Medulla oblongata (tissue), 1 donor: ENCODE measurements around the gene BRD7.

Source experiments
- DNase-seq: peaks from one replicate; pipeline ENCODE4 v3.0.0-alpha.2; 2015; ENCODE audit errors: extremely low spot score

The BRD7 gene

DNA sequence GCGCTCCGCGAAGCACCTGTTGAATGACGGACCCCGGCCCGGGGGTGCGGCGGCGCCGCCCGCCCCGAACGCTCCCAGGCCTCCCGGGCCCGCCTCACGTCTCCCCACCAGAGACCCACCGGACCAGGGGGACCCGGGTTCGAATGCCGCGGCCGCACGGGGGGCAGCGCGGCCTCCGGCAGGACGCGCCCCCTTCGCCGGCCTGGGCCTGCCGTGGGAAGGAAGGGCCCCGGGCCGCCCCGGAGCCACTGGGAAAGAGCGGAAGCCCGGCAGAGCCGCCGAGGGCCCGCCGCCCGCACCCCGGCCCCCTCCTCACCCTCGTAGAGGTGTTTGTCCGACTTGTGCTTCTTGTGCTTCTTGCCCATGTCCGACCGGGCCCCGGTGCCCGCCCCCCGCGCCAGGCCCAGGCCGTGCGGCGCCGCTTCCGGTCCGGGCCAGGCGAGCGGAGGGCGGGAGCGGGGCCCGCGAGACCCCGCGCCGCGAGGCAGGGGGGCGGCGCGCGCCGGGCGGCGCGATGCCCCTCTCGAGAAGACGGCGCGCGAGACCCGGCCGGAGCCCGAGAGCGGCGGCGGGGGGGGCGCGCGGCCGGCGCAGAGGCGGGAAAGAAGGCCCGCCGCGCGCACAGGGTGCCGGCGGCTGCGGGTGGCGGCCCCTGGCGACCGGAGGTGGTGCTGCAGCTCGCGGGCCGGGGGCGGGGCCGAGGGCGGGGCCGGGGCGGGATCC is at the start of gene BRD7:
Gene BRD7, minus strand, starts transcription at position 579 of the 723 bp plus-strand sequence. Its CDS starts 214 bp downstream, at position 365.
- DNase-seq = peak; percentile 69

DNA sequence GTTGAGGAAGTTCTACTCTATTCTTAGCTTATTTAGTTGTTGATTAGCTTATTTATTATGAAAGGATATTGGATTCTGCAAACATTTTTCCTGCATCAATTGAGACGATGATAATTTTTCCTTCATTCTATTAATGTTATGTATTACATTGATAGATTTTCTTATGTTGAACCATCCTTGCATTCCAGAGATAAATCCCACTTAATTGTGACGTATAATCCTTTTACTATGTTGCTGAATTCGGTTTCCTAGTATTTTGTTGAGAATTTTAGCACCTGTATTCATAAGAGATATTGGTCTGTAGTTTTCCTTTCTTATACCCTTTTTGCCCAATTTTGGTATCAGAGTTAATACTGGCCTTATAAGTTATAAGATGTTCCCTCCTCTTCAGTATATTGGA is 47.6 kb upstream of the BRD7 start:
- no peak for DNase-seq

GRCh38 chr16:50414152-50414551 is 45.4 kb upstream of the BRD7 start:
- no peak for DNase-seq

GRCh38 chr16:50411034-50411433 is 42.2 kb upstream of the BRD7 start:
- no peak for DNase-seq

- DNase-seq = no peak
Observed at GRCh38 chr16:50408001-50408561, 39.3 kb upstream of the BRD7 start.

GRCh38 chr16:50407351-50407750 is 38.6 kb upstream of the BRD7 start:
- DNase-seq = no peak

DNA sequence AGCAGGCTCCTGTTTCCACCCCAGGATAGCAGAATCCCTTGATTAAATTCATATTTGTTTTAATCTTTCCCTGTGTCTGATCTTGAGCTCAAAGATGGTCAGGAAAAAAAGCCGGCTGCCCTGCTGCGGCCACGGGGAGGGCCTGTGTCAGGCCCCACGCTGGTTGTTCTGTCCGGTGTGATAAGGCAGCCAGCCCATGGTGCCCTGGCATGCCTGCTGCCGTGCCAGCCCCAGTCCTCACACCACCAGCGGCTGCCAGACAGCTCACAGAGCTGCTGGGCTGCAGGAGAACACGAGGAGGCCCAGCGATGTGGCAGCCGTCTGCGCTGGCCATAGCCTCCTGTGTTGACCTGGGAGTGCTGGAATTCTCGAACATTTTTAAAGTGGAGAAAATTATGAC is 34.7 kb upstream of the BRD7 start:
- no peak for DNase-seq

DNA sequence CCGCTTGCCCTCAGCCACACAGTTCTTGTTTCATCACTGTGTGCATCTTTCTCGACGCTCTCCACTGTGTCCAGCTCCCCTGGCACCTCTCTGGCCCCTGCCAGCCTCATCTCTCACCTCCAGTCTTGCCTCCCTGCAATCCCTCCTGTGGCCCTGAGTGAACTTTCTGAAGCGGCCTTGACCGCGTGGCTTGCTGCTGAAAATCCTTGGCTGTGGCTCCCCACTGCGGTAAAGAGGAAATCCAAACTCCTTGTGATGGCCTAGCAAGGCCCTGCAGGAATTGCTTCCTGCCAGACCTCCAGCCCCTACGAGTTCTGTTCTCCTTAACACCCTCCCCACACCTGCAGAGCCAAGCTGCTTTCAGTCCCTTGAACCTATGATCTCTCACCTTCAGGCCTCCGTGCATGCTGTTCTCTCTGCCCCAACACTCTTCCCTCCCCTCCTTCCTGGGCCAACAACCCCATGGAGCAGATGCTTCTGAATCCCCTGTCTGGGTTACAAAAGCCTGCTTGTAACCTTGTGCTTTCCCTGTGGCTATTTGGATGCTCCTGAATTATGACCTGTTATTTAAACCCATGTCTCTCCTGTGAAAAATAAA is 33.6 kb upstream of the BRD7 start:
- no peak for DNase-seq

DNA sequence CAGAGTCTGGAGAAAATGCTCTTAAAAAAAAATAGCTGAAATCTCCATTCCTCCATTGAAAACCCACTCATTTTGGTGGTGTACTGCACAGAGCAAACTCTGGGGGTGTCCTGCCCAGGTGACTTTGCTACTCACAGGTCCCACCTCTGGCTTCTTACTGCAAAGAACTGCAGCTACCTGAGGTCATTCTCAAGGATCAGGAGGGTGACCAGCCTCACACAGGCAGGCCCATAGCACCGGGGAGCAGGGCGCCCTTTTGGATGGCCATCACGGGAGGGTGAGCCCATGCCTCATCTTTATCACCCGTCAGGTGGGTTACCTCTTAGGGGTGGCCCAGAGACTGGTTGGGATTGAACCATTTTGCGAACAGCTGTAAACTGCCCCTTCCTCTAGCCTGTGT is 32.6 kb upstream of the BRD7 start:
- DNase-seq = no peak

- no peak for DNase-seq
Observed at GRCh38 chr16:50400967-50401348, 32.2 kb upstream of the BRD7 start.

DNA sequence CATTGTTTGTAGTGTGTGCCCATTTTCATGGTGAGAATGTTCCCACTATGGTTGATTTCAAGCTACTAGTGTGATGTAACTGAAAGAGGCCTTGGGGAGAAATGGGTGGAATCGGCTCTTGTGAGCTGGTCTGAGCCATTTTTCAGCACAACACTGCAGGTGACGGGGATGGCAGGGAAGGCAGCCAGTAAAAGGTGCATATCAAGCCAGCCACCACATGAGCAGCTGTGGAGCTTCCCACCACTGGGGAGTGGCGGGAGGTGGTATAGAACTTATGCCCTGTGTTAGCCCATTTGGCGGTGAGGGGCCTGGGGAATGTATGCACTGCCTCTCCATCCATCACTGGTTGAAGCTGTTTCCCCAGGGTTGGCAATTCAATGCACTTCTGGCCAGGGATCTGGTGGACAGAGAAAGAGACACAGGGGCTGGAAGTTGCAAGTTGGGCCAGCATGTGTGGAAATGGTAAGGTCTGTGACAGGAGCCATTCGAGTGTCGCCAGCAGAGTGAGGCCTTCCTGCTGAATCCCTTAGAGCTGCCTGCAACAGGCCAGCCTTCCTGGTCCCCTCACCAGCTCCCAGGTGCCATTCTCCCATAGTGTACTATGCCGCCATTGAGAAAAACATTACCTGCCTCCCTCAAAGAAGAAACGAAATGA is 31.7 kb upstream of the BRD7 start:
- DNase-seq = no peak

- DNase-seq = no peak
Observed at GRCh38 chr16:50399411-50399810, 30.6 kb upstream of the BRD7 start.

DNA sequence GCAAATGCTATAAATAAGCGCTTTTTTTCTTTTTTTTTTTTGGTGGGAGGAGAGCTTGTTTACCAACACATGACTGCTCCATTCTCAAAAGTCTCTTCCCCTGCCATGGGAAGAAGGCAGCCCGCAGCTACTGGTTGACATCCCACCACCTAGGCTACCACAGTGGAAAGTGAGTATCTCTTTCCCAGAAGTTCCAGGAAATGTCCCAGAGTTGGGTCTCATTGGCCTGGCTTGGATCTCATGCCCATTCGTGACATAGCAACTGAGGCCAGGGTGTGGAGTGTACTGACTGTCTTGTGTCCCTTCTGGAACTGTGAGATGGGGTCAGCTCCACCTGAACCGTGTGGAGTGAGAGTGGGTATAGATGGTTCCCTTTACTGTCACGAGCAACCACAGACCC is 29.5 kb upstream of the BRD7 start:
- no peak for DNase-seq

- DNase-seq = no peak
Observed at GRCh38 chr16:50396761-50397535, 28.2 kb upstream of the BRD7 start.

- DNase-seq = peak; percentile 20
Observed at GRCh38 chr16:50395763-50396710, 27.2 kb upstream of the BRD7 start.

GRCh38 chr16:50393858-50394802 is 25.3 kb upstream of the BRD7 start:
- no peak for DNase-seq

GRCh38 chr16:50393416-50393815 is 24.6 kb upstream of the BRD7 start:
- DNase-seq = no peak

GRCh38 chr16:50390914-50391716 is 22.3 kb upstream of the BRD7 start:
- DNase-seq = no peak

- no peak for DNase-seq
Observed at GRCh38 chr16:50390371-50390771, 21.6 kb upstream of the BRD7 start.
